NOMO-1 (cell line): ENCODE measurements around the gene GPBP1.

Source experiments
- DNase-seq, 2 experiments: peaks; one replicate each; lab custom pipeline; 2025; ENCODE audit not compliant: unreplicated experiment in 2 of 2; lab: John Stamatoyannopoulos, UW

Gene GPBP1

GRCh38 chr5:57209316-57210040 is 35.6 kb downstream of the GPBP1 start:
- peak; percentile 16 to 71 for DNase-seq

GRCh38 chr5:57210633-57211032 is 36.8 kb downstream of the GPBP1 start:
- no peak for DNase-seq

- DNase-seq, result peak in 1 of 2 experiments; percentile 60
Measured at GRCh38 chr5:57211039-57211438, 37.2 kb downstream of the GPBP1 start.

DNA sequence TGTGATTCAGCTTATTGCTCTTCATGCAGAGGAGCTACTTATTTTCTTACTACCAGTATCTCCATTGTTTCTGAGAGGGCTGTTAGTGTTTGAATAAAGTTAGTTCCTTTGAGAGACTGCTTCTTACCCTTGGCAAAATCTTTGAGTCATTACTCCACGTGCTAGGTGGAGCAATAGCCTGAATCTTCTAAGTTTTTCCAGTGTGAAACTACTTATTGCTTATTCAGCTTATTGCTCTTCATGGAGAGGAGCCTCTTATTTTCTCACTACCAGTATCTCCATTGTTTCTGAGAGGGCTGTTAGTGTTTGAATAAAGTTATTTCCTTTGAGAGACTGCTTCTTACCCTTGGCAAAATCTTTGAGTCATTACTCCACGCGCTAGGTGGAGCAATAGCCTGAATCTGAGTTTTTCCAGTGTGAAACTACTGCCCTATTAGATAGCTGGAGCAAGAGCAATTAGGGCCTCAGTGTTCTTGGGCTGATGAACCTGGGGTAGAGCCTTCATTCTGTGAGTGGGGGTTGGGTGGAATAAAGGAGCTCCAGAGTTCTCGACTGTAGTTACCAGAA is 41.9 kb downstream of the GPBP1 start:
- DNase-seq, result no peak

- DNase-seq, result no peak
Measured at GRCh38 chr5:57216714-57217113, 42.9 kb downstream of the GPBP1 start.

DNA sequence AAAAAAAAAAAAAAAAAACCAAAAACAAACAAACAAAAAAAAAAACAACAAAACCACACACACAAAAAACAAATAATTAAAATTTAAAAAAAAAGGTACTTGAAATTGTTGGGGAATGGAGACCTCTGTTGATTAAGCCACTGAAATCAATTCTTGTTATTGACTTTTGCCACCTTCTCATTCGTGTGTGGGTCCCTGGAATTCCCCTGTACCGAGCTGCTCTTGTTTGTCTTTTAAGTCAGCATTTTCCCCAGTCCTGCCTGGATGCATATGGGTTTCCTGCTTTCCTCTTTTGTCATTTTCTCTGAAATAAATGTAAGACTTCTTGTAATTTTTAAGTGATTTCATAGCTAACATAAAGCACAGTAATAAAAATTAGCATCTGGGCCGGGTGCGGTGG is 45.5 kb downstream of the GPBP1 start:
- DNase-seq, result no peak

DNA sequence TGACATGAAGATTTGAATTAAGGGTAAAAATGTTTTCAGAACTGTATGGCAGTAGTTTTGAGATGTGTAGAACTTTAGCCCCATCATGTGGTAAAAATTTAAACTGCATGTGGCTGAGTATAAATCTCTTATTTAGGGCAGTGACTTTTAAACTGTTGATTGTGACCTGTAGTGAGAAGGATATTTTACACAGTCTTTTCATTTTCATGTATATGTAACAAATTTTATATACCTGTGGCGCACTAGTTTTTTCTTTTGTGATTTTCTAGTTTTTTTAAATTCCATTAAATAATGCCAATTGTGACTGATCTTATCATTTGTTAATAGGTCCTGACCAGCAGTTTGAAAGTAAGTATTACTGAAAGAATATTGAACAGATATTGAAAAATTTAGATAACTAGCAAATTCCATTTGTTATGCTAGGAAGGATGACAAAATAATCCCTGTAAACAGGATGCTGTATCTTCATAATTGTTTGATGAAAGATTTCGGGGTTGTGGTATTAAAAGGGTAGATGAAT is 47.2 kb downstream of the GPBP1 start:
- DNase-seq, result peak; percentile 6 to 63

DNA sequence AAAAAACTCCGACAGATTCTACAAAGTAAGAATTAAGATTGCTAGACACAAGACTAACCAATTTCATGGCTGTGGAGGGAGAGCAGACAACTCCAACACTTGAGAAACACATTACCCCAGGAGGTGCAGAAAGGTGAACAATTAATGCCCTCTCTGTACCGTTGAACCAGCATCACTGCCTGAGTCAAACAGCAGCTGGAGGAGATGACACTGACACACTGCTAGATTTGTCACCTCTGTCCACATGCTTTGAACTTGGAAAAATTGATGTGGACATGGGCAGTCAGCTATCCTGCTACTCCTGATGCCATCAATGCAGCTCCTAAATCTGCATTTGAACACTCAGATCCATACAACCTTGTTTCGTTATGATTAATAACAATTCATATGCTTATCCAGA is 51.7 kb downstream of the GPBP1 start:
- no peak for DNase-seq

GRCh38 chr5:57229313-57229712 is 55.5 kb downstream of the GPBP1 start:
- DNase-seq, result no peak

DNA sequence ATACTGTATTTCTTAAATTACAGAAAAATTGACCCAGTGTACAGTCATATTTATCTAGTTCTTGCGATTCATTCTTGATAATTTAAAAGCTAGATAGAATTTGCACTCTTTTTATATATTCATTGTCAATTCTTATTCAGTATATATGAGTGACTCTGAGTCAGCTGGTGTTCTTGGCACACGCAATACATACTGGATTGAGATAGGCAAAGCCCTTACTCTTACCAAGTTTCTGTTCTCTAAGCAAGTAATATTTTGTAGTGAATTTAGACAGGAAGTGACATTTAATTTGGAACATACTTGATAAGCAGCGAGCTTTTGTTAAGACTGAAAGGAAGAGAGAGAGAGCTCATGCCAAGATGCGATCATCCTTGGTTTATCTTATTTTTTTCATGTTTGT is 57.7 kb downstream of the GPBP1 start:
- DNase-seq, result no peak

- DNase-seq, result no peak
Measured at GRCh38 chr5:57232293-57233033, 58.6 kb downstream of the GPBP1 start.

GRCh38 chr5:57243286-57244137 is 69.7 kb downstream of the GPBP1 start:
- peak in 1 of 2 experiments; percentile 8 for DNase-seq

GRCh38 chr5:57244331-57244730 is 70.5 kb downstream of the GPBP1 start:
- no peak for DNase-seq

DNA sequence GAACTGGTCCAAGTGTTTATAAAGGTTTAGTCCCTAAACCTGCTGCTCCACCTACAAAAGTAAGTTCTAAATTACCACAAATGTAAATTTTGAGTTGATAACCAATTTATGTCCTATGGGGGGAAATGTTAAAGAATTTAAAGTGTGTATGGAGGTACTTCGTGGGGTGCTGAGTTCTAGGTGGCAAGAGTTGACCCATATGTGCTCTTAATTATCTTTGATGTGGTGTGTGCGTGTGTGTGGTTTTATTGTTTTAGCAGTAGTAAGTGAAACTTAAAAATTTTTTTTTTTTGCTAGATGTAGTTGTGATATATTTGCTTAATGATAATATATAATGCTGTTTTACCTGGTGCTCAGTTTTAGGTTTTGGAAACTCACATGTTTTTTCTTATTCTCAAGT is 72.6 kb downstream of the GPBP1 start:
- no peak for DNase-seq

GRCh38 chr5:57247765-57248164 is 73.9 kb downstream of the GPBP1 start:
- no peak for DNase-seq

GRCh38 chr5:57249265-57249874 is 75.5 kb downstream of the GPBP1 start:
- DNase-seq, result no peak

DNA sequence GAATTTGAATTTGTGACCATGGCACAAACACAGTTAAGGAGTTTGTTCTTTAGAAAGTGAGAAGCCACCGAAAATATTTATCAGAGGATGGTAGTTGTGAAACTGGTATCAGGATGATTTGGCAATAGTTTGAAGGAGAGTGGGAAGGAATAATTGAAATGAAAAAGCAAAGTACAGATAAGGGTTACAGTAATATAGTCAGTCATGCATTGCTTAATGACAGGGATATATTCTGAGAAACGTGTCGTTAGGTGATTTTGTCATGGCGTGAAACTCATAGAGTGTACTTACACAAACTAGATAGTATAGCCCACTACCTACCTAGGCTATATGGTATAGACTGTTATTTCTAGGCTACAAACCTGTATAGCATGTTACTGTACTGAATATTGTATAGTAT is 84.2 kb downstream of the GPBP1 start:
- no peak for DNase-seq

DNA sequence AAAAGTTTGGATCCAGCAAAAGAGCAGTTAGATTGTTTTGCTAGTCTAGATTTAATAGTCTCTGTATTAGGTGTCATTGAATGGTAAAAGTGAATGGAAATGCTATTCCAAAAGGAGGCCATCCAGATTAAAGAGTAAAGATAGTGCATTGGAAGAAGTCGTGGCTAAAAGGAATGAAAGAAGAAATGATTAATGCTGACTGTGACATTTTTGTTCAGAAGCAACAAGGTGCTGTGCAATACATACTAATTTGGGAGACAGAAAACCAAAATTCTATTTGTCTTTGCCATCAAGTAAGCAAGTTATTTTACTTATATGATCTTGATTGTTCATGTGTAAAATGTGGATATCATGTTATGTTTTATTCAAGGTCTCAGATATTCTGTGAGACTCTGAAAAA is 85.1 kb downstream of the GPBP1 start:
- DNase-seq, result no peak

- DNase-seq, result no peak
Measured at GRCh38 chr5:57259704-57260103, 85.8 kb downstream of the GPBP1 start.

DNA sequence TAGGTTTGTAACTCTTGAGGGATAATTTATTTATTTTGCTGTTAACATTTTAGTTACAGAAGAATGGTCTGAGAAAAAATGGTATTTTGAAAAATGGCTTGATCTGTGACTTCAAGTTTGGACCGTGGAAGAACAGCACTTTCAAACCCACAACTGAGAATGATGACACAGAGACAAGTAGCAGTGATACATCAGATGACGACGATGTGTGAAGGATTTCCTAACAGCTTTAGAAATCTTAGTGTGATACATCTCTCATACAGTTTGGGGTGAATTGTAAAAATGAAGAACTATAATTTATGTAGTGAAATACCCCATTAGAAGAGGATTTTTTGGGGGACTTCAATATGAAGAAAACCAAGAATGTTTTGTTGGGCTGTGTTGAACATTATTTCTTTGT is 88.7 kb downstream of the GPBP1 start:
- DNase-seq, result no peak
